HG03342 (cell line): ENCODE data around the gene PLCXD3.

Source experiments
- ATAC-seq: cut with Tn5 transposase; IDR thresholded peaks from one replicate; pipeline ENCODE4 v1.9.1; 2021; ENCODE audit warnings: mild to moderate bottlenecking, moderate library complexity; ENCODE audit not compliant: unreplicated experiment

Gene PLCXD3

DNA sequence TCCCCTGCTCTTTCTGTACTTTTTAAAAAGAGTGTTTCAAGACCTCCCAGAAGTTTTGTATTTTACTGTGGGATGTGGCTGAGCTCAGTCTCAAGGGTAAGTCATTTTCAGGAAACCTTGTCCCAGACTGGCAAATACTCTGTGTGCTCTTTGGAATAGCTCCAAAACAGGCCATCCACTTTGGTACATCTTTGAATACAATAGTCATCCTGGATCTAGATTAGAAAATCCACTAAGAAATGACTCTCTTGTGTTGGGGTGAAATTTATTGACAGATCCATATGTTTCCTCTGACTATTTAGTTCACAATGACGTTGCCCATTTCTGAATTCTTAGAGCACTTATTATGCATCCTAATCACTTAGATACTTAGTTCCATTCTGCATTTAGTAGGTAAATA is 95.2 kb downstream of the PLCXD3 start:
- ATAC-seq, result no peak

DNA sequence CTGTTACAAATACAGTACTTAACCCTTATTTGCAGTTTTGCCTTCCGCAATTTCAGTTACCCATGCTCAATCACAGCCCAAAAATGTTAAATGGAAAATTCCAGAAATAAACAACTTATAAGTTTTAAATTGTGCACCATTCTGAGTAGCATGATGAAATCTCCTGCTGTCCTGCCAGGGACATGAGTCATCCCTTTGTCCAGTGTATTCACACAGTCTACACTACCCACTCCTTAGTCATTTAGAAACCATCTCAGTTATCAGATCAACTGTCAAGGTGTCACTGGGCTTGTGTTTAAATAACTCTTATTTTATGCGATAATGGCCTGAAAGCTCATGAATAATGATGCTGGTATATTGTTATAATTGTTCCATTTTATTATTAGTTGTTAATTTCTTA is 95.8 kb downstream of the PLCXD3 start:
- no peak for ATAC-seq

DNA sequence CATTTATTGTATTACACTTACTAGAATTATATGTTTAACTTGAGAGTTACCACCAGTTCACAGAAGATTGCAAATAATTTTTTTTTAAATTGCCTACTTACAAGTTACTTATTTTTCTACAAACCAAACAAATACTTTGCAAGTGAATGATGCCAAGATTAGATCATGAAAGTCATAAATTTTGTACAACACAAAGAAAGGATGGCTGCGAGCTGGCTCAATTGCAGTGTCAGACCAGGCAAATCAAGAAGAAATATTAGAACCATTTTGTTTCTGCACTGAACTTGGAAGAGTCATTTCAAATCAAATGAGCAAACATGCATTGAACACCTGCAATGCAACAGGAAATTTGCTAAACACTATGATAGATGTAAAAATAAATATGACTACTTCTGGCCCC is 97.3 kb downstream of the PLCXD3 start:
- ATAC-seq, result no peak

DNA sequence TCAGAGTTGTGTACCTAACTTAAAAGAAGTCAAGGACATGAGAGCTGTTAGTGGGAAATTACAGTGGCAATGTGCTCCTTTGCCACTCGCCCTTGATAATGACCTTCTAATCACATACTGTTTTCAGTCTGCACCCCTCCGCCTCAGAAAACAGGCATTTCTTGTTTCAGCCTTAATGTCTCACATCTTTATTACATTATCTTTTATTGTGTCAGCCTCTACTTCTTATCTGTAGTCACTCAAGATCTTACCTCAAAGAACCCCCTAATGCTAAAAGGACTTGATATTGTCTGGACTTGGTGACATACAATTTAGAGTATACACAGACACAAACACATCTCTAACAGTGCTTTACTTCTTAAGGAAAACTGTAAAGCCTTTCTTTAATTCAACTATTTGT is 97.9 kb downstream of the PLCXD3 start:
- no peak for ATAC-seq

DNA sequence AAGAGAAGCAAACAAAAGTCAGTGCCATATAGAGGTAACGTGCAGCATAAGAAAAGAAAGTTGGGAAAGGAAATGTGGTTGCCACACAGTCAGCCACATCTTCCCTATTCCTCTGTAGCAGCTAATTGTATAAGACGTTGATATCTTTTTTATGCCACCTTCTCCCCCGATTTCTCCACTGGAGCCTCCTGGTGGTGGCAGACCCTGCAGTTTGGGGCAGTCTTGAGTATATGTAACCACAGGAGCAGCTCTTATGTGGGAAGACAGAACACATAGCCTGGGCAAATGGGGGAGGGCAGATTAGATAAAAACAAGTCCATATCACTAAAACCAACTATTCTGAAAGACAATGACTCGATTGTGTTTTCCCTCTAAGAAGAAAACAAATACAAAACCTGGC is 99.7 kb downstream of the PLCXD3 start:
- no peak for ATAC-seq

DNA sequence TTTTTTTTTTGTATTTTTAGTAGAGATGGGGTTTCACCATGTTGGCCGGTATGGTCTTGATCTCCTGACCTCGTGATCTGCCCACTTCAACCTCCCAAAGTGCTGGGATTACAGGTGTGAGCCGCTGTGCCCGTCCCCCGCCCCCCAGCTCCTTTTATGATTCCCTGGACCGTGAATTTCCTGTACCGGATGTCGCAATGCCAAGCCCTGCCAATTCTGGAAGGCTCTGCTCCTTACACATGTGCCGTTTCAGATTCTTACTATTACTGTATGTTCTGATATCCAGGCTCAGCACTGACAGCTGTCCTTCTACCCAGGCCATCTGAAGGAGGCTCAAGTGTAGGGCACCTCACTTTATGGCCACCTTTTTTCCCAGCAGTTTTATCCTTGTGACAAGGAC is 100.1 kb downstream of the PLCXD3 start:
- no peak for ATAC-seq

DNA sequence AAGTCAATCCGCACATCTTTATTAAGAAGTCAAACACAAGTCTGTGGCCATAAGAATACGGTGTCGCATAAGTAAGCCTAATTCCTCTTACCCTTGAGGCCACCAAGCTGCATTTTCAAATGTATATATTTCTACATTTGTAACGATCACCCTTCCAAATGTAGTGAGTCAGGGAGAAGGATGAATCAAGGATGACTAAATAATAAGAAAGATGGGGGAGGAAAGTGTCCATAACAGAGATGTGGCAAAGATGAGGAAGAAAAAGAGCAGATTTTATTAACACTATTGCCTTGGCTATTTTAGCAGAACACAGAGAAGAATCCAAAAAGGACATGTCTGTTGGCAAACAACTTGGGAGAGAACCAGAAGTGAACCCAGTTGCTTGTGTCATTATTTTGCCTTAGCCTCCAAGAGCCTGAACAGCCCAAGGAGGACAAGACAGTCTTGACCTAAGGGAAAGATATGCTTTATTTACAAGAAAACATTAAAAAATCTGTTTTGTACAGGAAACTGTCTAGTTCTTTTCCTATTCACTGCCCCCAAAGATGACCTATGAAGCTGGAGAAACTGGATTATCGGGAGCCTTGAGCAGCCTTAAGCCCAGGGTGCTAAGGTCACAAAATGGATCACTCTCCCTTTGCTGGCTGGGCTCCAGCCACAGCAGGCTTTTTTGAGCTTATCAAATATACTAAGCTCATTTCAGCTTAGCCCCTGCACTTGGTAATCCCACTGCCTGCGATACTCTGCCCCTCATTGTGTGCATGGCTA is 101.5 kb downstream of the PLCXD3 start:
- no peak for ATAC-seq

DNA sequence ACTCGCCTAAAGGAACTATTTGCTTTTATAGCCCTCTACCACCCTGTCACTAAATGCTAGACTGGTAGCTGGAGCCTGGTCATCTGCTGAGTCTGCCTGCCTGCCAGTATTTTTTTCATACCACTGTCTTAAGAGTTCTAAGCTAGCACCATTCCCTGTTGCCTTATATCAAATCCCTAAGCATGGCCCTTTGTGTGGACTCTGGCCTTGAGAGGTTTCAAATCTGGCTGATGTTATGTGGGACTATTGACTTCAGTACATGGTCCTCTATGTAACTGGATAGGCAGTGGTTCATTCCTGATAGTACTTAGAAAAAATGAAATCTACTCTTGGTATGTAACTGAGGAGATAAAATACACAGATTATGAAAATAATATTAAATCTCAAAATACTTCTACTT is 103.5 kb downstream of the PLCXD3 start:
- no peak for ATAC-seq

DNA sequence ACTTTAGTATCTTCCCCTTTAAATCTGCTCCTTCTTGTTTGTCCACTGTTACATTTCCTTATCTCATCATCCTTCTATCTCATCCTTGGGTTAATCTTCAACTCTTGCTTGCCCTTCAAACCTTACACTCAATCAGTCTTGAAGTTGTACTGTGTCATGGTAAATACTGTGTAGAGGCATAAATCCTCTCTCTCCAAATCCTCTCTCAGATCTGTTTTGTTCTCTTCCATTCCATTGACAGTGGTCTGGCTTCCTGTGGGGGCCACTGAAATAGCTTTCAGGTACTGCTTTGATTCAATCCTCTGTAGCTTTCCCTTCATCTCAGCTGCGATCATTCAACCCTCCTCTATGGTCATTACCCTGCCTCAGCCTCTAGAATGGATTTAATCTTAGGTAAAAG is 104.0 kb downstream of the PLCXD3 start:
- ATAC-seq, result no peak

DNA sequence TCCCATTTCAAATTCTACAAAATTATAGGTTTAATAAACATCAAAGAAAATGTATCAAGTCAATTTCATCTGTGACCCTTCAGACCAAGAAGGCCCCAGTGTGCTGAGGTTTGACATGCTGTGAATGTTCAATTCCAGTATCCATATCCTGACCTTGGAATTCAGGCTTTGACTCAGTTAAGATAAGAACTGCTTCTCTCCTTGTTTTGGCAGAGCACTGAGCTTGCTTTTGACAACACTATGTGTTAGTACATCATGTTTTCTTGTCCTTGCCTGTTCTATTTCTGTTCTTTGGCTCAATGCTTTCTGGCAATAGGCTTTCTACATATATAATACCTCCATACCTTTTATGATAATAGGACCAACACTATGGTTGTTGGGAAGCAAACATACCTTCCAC is 105.6 kb downstream of the PLCXD3 start:
- ATAC-seq, result no peak

DNA sequence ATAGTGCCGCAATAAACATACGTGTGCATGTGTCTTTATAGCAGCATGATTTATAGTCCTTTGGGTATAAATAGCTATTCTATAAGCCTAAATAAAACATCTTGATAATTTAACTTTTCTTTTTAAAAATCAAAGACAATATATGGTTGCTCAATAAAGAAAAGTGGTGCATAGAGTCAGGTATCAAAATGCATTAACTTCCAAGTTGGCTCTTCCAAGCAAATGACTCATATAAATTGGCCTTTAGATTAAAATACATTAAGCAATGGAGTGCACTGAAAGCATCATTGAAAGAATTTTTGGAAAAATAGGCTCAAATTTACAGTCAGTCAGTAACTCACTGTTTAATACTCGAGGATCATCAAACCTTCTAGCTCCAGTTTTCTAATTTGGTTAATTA is 106.6 kb downstream of the PLCXD3 start:
- no peak for ATAC-seq

DNA sequence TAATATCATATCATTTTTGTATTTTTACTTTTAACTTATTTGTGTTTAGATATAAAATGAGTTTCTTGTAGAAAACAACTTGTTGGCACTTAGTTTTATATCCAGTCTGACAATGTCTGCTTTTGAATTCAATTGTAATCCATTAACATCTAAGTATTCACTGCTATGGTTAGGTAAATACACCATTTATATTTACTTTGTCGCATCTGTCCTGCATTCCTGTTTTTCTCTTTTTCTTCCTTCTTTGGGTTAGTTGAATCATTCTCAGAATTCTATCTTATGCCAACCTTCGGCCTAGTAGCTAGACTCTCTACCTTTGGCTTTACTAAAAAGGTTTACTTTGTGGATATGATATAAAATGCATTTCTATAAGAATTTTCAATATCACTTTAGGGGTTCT is 107.6 kb downstream of the PLCXD3 start:
- ATAC-seq, result no peak

DNA sequence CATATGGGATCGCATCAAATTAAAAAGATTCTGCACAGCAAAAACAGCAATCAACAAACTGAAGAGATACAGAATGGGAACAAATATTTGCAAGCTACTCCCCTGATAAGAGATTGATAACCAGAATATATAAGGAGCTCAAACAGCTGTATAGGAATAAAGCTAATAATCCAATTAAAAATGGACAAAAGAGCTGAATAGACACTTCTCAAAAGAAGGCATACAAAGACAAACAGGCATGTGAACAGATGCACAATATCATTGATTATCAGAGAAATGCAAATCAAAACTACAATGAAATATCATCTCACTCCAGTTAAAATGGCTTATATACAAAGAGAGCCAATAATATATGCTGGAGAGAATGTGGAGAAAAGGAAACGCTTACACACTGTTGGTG is 110.6 kb downstream of the PLCXD3 start:
- ATAC-seq, result no peak

DNA sequence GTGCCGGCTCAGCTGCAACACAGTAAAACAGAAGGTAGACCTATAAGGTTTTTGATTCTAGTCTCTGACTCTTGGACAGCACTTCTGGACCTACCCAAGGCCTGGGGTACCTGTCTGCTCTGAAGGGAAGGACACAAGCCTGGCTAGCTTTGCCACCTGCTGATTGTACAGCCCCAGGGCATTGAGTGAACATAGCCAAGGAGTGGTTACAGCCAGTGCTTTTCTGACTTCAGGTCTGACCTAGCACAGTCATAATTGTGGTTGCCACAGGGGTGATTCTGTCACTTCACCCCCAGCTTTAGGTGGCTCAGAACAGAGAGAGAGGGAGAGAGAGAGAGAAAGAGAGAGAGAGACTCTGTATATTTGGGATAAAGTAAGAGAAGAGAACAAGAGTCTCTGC is 118.4 kb downstream of the PLCXD3 start:
- no peak for ATAC-seq

DNA sequence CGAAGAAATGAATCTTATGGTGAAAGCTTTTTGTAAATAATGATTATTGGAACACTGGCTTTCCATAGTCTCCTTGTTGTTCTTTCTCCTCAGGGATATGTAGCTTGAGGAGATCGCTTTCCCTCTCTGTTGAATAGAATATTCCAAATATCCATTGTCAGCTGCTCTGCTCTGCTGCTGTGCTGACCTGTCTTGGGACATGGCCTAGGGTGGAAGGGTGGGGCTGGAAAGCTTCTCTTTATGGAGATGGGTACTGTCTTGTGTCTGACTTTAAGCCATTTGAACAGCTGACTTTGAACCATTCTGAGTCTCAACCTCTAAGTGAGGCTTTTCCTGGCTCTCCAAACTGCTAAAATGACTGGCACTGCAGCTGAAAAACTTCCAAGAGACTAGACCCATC is 135.8 kb downstream of the PLCXD3 start:
- no peak for ATAC-seq

DNA sequence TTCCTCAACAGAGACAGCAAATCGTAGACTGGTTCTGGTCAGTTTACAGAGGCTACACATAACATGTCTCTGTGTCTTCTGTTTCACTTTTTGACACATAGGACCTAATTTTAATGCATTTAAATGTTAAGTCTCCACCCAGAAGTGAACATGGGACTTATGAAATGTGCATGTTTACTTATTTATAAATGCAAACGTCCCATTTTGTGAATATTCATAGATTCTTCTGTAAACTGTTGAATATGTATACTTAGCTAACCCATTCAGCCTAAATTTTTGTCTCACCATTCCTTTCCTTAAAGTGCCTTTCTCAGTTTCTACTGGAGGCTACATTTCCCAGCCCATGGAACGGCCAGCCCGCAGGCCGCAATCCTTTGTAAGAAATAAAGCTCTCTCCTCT is 137.2 kb downstream of the PLCXD3 start:
- ATAC-seq, result no peak

DNA sequence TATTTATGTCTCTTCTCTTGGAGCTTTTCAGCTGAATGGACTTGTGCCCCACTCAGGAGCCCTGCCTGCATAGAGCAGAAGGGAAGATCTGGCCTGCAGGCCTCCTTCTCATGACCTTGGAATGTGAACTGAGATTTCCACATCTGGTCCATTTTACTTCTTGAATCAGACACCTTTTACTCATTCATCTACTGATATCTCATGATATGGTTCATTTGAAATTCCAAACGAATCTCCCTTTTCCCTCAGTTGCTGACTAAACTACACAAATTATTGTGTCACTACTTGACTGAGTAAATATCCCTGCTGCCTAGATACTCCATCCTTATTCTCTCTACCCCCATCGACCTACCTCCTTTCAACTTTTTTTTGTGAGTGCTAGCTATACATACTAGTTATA is 138.7 kb downstream of the PLCXD3 start:
- no peak for ATAC-seq

DNA sequence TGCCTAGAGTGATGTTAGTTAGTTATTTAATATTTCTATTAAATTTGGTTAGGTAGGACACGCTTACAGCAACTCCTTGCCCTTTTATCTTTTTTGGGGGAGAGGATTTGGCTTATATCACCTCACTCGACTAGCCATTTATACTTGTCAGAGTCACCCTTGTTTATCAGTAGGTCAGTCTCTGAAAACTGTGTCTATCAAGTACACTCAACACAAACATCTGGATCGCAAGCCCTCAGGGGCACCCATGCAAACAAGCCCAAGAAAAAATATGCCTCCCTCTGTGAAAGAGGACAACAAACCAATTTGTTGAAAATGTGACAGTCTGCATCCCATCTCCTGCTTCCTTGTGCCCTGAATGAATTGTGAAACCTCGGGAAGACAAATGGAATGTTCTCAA is 139.9 kb downstream of the PLCXD3 start:
- no peak for ATAC-seq

DNA sequence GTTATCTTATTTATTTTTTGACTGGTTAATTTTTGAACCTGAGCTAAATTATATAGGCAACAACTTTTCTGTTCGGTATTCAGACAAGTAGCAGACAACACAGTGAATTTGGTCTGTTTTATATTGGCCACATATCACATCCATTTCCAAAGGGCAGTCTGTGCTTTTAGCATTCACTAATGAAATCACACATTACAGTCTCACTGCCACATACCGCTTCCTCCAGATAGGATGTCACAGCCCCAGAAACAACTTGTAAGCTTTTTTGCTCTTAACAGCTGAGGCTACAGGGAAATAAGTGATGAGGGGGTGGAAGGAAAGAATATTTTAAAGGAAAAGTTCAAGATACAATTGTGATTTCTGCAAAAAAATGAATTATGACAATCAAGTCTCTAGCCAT is 140.6 kb downstream of the PLCXD3 start:
- no peak for ATAC-seq

DNA sequence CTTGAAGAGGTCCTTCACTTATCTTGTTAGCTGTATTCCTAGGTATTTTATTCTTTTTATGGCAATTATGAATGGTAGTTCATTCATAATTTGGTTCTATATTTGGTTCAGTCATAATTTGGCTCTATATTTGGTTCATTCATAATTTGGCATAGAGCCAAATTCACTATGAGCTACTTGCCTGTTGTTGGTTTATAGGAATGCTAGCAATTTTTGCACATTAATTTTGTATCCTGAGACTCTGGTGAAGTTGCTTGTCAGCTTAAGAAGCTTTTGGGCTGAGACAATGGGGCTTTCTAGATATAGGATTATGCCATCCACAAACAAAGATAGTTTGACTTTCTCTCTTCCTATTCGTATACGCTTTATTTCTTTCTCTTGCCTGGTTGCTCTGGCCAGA is 142.2 kb downstream of the PLCXD3 start:
- ATAC-seq, result no peak

DNA sequence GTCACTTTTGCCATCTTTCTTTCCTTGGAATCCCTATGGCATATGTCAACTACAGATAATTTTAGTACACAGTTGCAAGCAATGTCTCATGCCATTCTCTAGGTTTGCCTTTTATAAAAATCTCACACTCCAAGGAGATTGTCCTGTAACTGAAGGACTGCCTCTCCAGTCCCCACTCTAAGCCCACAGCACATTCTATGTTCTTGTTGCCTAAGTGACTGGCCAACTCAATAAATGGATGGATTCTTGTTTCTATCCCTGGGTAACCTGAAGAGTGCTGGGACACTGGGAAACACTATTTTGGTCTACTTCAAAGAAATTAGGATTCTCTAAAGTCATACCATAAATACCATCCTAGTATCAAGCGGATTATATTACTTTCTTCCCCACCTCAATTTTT is 145.0 kb downstream of the PLCXD3 start:
- no peak for ATAC-seq

DNA sequence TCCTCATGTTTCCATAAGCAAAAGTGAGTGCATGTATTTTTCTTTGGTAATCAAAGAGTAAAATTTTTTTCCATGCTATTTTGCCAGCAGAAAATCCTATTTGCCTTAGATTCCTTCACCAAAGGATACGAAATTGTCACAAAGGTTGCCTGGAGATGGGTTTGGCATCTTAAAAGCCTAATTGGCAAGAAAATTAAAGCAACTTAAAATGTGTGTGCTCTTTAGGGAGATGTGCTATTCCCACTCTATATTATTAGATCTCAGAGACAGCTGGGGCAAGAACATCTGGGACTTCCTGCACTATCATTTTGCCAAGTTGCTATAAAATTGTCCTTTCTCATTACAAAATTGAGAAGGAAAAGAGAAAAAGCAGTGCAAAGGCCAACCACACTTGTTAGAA is 146.1 kb downstream of the PLCXD3 start:
- no peak for ATAC-seq

DNA sequence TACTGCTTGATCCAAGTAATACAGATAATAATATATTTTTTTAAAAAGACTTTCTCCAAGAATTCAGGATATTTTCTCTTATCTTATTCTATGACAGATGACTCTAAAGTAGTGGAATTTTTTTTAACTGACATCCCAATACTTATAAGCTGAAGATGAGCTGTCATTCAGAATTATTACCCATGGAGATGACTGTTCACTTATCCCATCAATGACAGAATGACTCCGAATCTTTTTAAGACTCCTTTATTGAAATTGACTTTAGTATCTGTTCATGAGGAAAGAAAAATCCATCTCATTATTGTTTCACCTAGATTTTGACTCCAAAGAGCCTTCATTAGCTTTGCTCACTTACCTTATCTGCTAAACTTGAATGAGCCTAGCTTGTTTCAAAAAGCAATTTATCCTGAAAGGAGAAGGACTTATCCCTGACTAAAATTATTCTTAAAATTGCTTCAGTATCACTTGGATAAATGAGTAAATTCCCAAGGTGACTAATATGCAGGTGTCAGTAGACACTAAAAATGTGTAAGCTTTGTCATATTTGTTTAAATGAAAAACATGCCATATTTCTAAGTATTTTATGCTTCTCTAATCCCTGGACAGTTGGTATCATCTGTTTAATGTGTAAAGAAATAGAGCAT is 146.9 kb downstream of the PLCXD3 start:
- no peak for ATAC-seq
